Hepatic stellate cell (primary cell): Measurements from ENCODE around the gene PPP4R3A.
"Not testable (repeated sequence)": the region's sequence is repeated elsewhere in the genome, so short reads cannot be mapped to it uniquely, and the experiment has no call there.

Experiments
- DNase-seq: peaks from one replicate; pipeline ENCODE4 v3.0.0; 2011; ENCODE audit warnings: low spot score

The PPP4R3A gene

DNA sequence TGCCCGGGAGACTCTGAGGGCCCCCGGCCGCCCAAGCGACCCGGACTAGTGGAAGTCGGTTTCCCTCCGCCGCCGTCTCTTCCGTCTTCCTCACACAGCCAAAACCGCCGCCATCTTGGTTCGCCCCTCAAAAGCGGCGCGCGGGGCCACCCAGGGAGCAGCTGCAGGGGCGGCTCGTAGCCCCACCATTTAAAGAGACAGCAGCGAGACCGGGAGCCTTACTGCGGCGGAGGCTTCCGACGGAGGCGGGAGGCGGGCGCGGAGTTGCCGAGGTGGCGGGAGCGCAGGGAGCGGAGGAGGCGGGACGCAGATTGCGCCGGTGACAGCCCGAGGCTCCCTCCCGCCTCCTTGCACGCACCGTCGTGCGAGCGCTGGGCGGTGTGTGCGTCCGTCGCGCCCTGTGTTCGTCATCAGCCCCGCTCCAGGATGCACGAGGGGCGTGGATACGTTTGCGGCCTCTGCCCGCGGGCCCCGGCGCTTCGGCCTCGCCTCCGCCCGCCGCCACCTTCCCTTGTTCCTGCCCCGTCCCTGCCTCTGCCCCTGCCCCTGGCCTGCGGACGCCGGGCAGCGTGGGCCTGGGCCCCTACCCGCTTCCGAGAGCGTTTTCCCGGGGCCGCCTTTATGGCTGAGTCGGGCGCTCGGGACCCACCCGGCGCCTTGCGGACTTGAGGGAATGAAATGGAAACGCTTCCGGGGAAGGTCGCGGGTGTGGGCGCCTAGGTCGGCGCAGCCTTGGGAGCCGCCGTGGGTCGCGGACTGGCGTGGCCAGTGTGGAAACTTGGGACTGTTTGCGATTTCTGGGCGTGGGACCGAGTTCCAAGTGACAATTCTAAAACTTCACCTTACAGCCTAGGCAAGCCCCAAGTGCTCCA, at the start of gene PPP4R3A:
Gene PPP4R3A, minus strand, starts transcription at position 140 of the 872 bp plus-strand sequence. CDS start 663 bp downstream, outside the sequence.
- peak; percentile 97 for DNase-seq

DNA sequence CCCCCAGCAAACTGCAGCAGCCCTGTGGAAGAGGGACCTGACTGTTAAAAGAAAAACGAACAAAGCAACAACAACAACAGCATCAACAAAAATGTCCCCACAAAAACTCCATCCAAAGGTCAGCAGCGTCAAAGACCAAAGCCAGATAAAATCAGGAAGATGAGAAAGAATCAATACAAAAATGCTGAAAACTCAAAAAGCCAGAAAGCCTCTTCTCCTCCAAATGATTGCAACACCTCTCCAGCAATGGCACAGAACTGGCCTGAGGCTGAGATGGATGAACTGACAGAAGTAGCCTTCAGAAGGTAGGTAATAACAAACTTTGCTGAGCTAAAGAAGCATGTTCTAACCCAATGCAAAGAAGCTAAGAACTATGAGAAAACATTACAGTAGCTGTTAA, 45.4 kb upstream of the PPP4R3A start:
- DNase-seq, result no peak

GRCh38 chr14:91554535-91555332, 44.6 kb upstream of the PPP4R3A start:
- no peak for DNase-seq

DNA sequence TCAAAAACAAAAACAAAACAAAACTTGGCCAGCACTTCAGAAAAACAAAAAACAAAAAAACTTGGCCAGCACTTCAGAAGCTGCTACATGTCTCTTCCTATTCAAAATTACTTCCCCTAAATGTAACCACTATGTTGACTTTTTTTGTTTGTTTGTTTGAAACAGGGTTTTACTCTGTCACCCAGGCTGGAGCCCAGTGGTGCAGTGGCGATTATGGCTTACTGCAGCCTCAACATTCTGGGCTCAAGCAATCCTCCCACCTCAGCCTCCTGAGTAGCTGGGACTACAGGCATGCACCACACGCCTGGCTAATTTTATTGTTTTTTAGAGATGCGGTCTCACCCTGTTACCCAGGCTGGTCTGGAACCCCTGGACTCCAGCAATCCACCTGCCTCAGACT, 38.0 kb upstream of the PPP4R3A start:
- no peak for DNase-seq

GRCh38 chr14:91545946-91546716, 36.0 kb upstream of the PPP4R3A start:
- DNase-seq, result no peak

DNA sequence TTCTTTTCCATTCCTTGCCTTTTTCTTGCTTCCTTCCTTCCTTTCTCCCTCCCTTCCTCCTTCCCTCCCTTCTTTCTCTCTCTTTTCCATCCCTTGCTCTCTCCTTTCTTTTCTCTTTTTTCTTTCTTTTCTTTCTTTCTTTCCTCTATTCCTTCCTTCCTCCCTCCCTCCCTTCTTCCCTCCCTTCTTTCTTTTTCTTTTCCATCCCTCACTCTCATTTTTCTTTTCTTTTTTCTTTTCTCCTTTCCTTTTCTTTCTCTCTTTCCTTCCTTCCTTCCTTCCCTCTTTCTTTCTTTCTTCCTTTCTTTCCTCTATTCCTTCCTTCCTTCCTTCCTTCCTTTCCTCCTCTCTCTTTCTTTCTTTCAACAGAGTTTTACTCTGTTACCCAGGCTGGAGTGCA, 35.1 kb upstream of the PPP4R3A start:
- no peak for DNase-seq

DNA sequence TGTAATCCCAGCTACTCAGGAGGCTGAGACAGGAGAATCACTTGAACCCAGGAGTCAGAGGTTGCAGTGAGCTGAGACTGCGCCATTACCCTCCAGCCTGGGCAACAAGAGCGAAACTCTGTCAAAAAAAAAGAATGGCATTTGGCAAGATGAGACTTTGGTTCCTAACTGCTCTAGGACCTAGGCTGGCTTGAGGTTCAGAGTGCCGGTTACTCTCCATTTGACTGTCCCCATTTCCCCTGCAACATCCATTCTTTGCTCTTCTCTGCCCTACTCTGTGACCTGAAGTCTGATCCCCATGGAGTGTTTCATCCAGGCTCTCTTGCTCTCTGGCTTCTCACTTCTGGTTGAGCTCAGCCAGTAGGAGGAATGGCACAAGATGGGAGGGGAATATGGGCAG, 26.2 kb upstream of the PPP4R3A start:
- no peak for DNase-seq

GRCh38 chr14:91534059-91534458, 23.9 kb upstream of the PPP4R3A start:
- DNase-seq, result not testable (repeated sequence)

DNA sequence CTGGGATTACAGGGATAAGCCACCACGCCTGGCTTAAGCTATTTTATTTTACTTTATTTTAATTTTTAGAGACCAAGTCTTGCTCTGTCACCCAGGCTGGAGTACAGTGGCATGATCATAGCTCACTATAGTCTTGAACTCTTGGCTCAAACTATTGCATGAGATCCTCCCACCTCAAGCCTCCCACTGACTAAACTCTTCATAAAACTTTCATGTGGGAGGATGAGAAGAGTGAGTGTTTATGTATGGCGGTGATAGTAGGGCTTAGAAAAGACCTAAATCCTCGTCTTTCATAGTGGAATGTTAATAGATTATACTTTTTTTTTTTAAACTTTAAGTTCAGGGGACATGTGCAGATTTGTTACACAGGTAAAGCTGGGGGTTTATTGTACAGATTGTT, 23.5 kb upstream of the PPP4R3A start:
- DNase-seq, result no peak

GRCh38 chr14:91523972-91524371, 13.9 kb upstream of the PPP4R3A start:
- no peak for DNase-seq

GRCh38 chr14:91521061-91521640, 11.0 kb upstream of the PPP4R3A start:
- no peak for DNase-seq

GRCh38 chr14:91520138-91520537, 10.0 kb upstream of the PPP4R3A start:
- no peak for DNase-seq

DNA sequence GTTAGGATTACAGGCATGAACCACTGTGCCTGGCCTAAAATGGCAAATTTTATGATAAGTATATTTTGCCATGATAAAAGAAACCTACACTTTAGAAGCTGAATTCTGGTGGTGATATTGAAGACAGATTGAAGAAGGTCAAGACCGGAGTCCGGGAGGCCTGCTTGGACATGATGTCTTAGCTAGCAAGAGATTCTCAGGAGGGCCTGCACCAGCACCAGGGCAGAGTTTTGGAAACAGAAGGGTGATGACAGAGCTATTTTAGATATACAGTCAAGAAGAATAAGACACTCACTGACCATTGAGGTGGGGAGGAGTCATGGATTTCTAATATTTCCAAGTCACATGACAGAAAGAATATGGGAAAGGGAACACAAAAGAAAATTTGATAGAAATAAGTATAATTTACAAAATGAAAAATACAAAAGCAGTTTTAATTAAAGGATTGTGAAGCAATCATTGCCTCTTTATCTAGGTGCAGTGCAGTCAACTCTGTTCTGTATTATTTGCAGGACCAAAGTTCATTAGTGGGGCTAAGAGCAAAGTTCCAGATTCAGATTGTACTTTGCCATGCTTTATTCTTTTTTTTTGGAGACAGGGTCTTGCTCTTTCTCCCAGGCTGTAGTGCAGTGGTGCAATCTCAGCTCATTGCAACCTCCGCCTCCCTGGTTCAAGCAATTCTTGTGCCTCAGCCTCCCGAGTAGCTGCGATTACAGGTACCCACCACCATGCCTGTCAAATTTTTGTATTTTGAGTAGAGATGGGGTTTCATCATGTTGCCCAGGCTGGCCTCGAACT, 9.3 kb upstream of the PPP4R3A start:
- DNase-seq, result no peak

DNA sequence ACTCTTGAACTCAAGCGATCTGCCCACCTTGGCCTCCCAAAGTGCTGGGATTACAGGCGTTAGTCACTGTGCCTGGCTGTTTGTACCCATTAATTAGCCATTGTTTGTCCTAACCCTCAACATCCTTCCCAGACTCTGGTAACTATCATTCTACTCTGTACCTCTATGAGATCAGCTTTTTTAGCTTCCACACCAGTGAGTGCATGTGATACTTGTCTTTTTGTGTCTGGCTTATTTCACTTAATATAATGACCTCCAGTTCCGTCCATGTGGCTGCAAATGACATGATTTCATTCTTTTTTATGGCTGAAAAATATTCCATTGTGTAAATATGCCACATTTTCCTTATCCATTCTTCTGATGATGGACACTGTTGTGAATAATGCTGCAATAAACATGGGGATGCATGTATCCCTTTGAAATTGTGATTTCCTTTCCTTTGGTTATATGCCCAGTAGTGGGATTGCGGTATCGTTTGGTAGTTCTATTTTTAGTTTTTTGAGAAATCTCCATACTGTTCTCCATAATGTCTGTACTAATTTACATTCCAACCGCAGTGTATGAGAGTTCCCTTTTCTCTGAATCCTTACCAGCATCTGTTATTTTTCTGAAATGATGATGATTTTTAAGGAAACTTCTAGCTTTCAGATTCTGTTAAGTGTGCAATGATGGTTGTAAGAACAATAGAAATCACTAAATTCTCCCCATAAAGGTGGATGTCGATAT, 6.7 kb upstream of the PPP4R3A start:
- no peak for DNase-seq

- no peak for DNase-seq
Measured at GRCh38 chr14:91515979-91516378, 5.9 kb upstream of the PPP4R3A start.

GRCh38 chr14:91511043-91511383, 903 bp upstream of the PPP4R3A start:
- no peak for DNase-seq

DNA sequence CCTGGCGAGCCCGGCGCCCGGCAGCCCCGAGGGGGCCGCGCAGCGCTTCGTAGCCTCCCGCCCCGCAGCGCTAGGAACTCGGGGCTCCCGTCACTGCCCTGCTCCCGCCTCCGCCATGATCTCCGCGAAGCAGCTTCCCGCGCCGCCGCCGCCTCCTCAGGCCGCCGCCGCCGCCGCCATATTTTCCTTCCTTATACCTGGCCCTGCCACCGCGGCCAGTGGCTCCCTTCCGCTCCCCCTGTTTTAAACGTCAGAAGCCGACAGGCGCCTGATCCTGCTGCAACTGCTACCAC, 286 bp downstream of the PPP4R3A start:
- DNase-seq, result no peak

DNA sequence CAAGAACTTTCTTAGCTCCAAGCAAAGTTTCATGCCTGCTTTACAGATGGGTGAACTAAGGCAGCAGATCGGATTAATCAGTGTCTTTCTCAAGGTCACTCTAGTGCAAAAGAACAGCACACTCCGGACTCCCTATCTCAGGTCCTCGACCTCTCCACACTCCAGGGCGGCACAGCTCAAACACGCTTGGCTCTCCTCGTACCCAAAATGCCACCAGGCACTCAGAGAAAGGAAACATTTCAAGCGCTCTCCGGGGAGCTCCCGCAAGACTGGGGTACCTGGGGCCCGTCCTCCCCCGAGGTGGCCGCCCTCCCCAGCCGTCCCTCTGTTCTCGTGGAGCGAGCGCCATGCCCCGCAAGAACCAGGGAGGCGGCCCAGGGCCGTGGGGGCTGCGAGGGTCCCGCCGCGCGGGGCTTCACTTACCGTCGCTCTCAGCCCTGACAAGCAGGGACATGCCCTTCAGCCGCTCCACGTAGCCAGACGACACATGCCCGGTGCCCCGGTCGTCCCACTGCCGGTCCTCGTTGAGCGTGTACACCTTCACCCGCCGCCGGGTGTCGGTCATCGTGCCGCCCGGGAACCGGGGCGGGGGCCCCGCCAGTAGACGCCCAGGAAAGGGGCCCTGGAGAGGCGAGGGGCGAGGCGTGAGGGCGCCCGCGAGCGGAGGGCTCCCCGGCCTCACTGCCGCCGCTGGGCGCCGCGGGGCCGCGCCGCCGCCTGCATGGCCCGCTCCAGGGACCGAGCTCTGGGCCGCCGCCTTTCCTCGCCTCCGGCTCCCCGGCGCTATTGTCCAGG, 830 bp downstream of the PPP4R3A start:
- DNase-seq, result peak; percentile 35

DNA sequence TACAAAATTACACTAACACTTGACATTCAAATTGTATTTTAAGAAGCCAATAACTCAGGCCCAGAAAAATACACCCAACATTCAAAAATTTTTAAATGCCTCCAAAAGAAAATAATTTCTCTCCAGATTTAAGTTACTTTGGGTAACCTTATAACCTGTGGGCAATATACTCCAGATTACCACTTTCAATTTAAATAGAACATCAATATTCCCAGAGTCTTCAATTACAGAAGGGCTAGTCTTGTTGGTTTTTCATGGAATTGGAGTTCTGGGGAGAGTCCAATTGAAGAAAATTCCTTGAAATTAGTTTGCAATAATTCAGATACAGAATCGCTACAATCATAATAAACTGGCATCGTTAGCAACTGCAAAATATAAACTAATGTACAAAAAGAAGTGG, 2.0 kb downstream of the PPP4R3A start:
- no peak for DNase-seq

DNA sequence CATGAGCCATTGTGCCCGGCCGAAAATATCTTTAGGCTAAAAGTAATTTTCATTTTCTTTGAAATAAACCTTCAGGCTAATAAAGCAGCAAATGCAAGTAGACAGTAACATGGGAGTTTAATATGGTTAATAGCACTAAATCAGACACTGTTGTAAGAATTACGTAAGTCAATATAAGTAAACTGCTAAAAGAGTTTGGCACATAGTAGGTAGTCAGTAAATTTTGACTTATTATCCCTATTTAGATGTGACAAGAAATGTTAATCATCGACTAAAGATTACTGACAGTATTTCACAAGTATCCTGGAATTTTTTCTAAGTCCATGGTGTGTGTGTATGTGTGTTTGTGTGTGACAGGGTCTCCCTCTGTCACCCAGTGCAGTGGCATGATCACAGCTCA, 3.9 kb downstream of the PPP4R3A start:
- no peak for DNase-seq
